LNCaP clone FGC (cell line): Measurements from ENCODE around the gene RBFOX2.

Source experiments
- DNase-seq: peaks from one replicate; pipeline ENCODE4 v3.0.0-alpha.2; 2011; ENCODE audit warnings: low read depth
- H3K4me3 ChIP-seq: 2 replicates; pipeline ENCODE4 v1.5.1; 2011; ENCODE audit warnings: mild to moderate bottlenecking, low read depth, low read length, control low read depth
- TF ChIP-seq, protein P1 (sequence below): IDR thresholded peaks from 2 replicates; pipeline ENCODE4 v1.5.1; 2012; ENCODE audit warnings: mild to moderate bottlenecking; ENCODE audit not compliant: control insufficient read depth, insufficient read depth; ENCODE audit errors: extremely low read depth

The RBFOX2 gene

DNA sequence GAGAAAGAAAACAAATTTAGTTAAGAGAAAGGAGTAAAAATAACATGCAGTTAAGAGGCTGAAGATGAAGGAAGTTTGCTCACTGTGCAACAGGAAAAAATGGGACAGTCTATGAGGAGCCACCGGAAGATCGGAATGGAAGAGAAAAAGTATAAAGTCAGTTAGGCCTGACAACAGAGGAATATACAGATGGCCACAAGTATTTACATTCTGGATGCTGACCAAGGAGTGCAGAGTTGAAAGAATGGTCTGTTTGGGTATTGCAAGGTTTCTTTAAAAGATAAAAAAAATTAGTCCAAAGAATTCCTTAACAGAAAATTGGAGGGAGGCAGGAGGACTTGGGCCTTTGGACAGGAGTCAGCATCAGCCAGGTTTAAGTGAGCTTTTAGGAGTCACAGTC is 37.5 kb downstream of the RBFOX2 start:
- no peak overlapping the region for H3K4me3 ChIP-seq
- DNase-seq = no peak

DNA sequence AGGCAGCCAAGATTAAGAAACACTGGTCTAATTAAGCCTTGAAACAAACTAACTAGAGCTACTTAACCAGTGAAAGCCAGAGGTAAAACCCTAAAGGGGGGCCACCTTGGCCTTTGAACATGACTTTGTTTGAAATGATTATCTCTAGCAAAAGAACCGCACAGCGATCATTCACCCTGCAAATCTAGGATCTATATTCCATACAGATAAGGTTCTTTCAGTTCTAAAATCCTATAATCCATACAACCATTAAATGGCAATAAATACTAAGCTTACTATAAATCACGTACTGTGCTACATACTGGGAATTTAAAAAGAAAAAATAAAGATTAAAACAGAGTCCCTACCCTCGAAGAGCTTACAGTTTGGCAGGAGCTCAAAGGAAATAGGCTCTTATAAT is 40.6 kb downstream of the RBFOX2 start:
- TF ChIP-seq, protein P1, sequence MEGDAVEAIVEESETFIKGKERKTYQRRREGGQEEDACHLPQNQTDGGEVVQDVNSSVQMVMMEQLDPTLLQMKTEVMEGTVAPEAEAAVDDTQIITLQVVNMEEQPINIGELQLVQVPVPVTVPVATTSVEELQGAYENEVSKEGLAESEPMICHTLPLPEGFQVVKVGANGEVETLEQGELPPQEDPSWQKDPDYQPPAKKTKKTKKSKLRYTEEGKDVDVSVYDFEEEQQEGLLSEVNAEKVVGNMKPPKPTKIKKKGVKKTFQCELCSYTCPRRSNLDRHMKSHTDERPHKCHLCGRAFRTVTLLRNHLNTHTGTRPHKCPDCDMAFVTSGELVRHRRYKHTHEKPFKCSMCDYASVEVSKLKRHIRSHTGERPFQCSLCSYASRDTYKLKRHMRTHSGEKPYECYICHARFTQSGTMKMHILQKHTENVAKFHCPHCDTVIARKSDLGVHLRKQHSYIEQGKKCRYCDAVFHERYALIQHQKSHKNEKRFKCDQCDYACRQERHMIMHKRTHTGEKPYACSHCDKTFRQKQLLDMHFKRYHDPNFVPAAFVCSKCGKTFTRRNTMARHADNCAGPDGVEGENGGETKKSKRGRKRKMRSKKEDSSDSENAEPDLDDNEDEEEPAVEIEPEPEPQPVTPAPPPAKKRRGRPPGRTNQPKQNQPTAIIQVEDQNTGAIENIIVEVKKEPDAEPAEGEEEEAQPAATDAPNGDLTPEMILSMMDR = no peak
- H3K4me3 ChIP-seq = no peak overlapping the region
- DNase-seq = no peak

More for the DNA sequence above, 37.5 kb downstream of the RBFOX2 start:
- TF ChIP-seq, protein P1 = no peak

DNA sequence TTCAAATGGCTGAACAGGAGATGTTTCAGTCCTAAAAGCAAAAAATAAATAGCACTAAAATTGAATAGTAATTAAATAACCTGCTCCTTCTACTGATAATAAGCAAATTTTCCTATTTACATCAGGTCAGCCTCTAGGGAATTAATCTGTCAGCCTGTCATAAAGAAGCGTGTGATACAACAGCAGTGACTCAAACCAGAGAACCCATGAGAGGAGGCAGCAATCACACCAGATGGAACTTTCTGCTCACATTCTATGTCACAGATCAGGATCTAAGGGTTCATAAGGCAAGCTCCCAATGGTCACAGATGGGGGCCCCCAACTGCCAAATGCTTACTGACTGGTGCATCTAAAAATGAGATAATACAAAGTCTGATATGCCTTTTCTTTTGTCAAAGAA is 41.1 kb downstream of the RBFOX2 start:
- no peak for DNase-seq
- TF ChIP-seq, protein P1 = no peak
- no peak overlapping the region for H3K4me3 ChIP-seq

DNA sequence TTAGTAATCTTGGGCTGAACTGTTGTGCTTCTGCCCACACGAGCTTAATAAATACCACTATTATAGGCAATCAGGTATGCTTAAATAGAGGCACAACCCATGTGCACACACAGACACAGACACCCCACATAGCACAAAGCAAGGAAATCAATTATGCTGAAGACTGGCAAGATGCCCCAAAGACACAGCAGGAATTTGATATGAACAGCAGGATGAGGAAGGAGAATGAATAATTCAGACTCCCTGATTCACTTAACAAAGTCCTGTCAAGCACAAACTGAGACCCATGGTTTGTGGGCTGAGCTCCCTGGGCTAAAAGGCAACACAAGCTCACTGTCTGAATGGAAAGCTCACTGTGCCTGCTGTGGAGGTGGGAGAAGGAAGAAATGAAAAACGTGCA is 42.5 kb downstream of the RBFOX2 start:
- TF ChIP-seq, protein P1 = no peak
- H3K4me3 ChIP-seq = no peak overlapping the region
- no peak for DNase-seq

DNA sequence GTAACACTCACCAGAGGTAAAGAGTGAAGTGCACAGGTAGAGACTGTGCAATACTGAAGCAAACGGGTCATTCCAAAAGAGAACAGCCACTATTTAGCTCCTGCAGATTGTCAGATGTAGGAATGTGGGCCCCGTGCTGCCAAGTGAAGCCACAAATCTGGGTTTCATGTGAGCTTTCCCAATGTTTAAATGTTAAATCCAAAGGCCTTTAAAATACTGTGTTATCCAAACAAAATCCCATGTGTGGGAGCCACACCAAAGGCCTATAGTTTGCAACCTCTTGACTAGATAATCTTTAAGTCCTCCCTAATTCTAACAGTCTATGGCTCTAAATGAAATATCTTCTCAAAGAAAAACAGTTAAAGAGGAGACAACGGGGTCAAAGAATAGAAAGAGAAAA is 43.3 kb downstream of the RBFOX2 start:
- TF ChIP-seq, protein P1 = no peak
- DNase-seq = no peak
- no peak overlapping the region for H3K4me3 ChIP-seq

DNA sequence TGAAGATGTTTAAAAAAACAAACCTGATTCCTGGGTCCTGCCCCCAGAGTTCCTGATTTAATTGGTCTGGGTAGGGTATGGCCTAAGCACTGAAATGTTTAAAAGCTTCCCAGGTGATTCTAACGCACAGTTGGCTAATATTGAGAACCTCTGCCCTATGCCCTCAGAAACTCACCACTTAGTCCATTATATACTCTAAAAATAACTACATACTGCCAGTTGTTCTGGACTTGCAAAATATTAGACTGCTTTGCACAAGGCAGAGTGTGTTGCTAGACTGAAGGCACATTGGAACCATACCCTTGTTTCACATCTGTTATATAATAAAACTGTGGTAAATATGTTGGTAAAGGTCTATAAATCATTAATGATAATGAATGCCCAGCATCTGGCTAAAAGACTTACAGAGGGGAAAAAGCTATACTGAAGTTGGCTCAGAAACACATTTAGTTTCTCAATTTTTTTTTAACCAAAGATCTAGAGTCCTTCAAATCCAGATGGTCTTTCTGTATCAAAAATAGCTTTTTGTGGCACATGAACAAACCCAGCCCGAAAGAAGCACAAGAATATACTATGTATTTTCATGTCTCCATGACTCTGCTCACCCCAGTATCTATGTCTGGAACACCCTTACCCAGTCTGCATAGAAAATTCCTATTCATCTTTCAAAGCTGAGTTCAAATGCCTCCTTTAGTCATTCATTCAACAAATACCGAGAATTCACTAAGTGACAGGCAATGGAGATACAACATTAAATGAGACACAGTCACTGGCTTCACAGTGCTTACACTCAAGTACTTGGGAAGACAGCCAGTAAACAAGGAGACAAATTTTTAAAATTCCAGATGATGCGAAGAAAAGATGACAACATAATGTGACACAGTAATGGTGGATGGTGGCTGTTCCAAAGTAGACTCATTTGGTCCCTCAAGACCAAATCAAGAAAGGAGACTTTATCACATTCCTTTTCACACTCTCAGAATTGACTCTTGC is 44.1 kb downstream of the RBFOX2 start:
- no peak for DNase-seq
- TF ChIP-seq, protein P1 = no peak
- no peak overlapping the region for H3K4me3 ChIP-seq
